Measurements from ENCODE around the gene TMEM217. TPM values are rescaled to one million over a fixed set of nuclear protein-coding genes. Genes with fewer than 3 reads are reported as not detected.

TMEM217 gene
- polyA plus RNA-seq, 1 experiment: 7.7 TPM

GRCh38 chr6:37170273-37171200 is 87.4 kb downstream of the TMEM217 start:
- ChIA-PET CTCF (interaction anchor here (0.6 to 4.7 kb wide), 15 partner anchors 9 to 319 kb away, joined by 3 to 92 read pairs (median 9); no protein-coding TSS in a partner anchor), POLR2A (interaction anchor here (0.5 to 4.0 kb wide), 14 partner anchors 9 to 533 kb away, joined by 4 to 49 read pairs (median 7); no protein-coding TSS in a partner anchor)
- DNase-seq (ENCODE audit: low read depth, low spot score): no peak

GRCh38 chr6:37169496-37170272 is 88.3 kb downstream of the TMEM217 start, which contains the start of gene PIM1:
TSS of gene PIM1 (plus strand) at chr6:37170152. CDS start at chr6:37170576, 424 bp downstream.
- H3K27me3 ChIP-seq (ENCODE audit: control insufficient read depth, insufficient read depth, low read length): no peaks in the 10 kb centered on the region
- POLR2A ChIA-PET: interaction anchor here (0.5 to 4.0 kb wide), 16 partner anchors 8 to 148 kb away, joined by 3 to 49 read pairs (median 5); no protein-coding TSS in a partner anchor
- no peak for TF ChIP-seq CTCF (IDR thresholded peaks at IDR 0.05; ENCODE audit: low read depth, low read length)

More at GRCh38 chr6:37170273-37171200, 87.4 kb downstream of the TMEM217 start:
- Histone ChIP-seq H3K4me3 (ENCODE audit: low read depth, low read length) (peak overlapping the region; percentile 95), H3K27me3 (ENCODE audit: control insufficient read depth, insufficient read depth, low read length) (no peaks in the 10 kb centered on the region), H3K9me3 (ENCODE audit: control insufficient read depth, insufficient read depth, low read length) (peaks cover 7% of the 10 kb centered on the region; the same call in 1 of the 2 replicates), H3K27ac (ENCODE audit: low read depth, low read length) (peak overlapping the region; percentile 88)
- peak; percentile 30; the same call in 1 of the 2 replicates for TF ChIP-seq CTCF (IDR thresholded peaks at IDR 0.05; ENCODE audit: low read depth, low read length)

GRCh38 chr6:37168811-37169495 is 89.0 kb downstream of the TMEM217 start:
- no peak for DNase-seq (ENCODE audit: low read depth, low spot score)

More at GRCh38 chr6:37169496-37170272, 88.3 kb downstream of the TMEM217 start, which contains the start of gene PIM1:
- CTCF ChIA-PET: interaction anchor here (0.6 to 4.7 kb wide), 9 partner anchors 39 to 318 kb away, joined by 3 to 92 read pairs (median 23); no protein-coding TSS in a partner anchor
- H3K27ac ChIP-seq (ENCODE audit: low read depth, low read length): peak within 1 kb of the TSS; percentile 99
- DNase-seq (ENCODE audit: low read depth, low spot score): peak; percentile 95
- peak within 1 kb of the TSS; percentile 95 for H3K4me3 ChIP-seq (ENCODE audit: low read depth, low read length)
- H3K9me3 ChIP-seq (ENCODE audit: control insufficient read depth, insufficient read depth, low read length): peaks cover 7% of the 10 kb centered on the region; the same call in 1 of the 2 replicates

More at GRCh38 chr6:37168811-37169495, 89.0 kb downstream of the TMEM217 start:
- ChIA-PET POLR2A (interaction anchor here (0.6 to 4.0 kb wide), 12 partner anchors 24 to 147 kb away, joined by 3 to 49 read pairs (median 4); no protein-coding TSS in a partner anchor), CTCF (interaction anchor here (0.9 to 1.5 kb wide), 3 partner anchors 97 to 151 kb away, joined by 3 to 6 read pairs (median 4); no protein-coding TSS in a partner anchor)
- Histone ChIP-seq H3K27me3 (ENCODE audit: control insufficient read depth, insufficient read depth, low read length) (no peaks in the 10 kb centered on the region), H3K4me3 (ENCODE audit: low read depth, low read length) (peak overlapping the region; percentile 62), H3K27ac (ENCODE audit: low read depth, low read length) (peak overlapping the region; percentile 99), H3K9me3 (ENCODE audit: control insufficient read depth, insufficient read depth, low read length) (peaks cover 7% of the 10 kb centered on the region; the same call in 1 of the 2 replicates)
- TF ChIP-seq CTCF (IDR thresholded peaks at IDR 0.05; ENCODE audit: low read depth, low read length): no peak

All from AG04450 (cell line).